Measurements from ENCODE around the gene FBLL1.

- TF ChIP-seq EZH2 (IDR thresholded peaks at IDR 0.05; ENCODE audit: low read length) (peak; percentile 99), CTCF (optimal IDR thresholded peaks at IDR 0.05 in 1 of 3, IDR thresholded peaks at IDR 0.05 in 1 of 3, conservative IDR thresholded peaks at IDR 0.05 in 1 of 3; ENCODE audit: extremely low read depth in 1 of 3, insufficient read depth in 2 of 3, low read length in 3 of 3) (no peak)
Measured at GRCh38 chr5:168529374-168530234, 499 bp downstream of the FBLL1 start.

Data from keratinocyte (primary cell).